ENCODE measurements around the gene ITGA1. TPM values are rescaled to one million over a fixed set of nuclear protein-coding genes. Genes with fewer than 3 reads are reported as not detected.

ITGA1 gene
- total and polyA plus RNA-seq, 2 of the 8 experiments (the other 6 are each of a cell fraction or from before 2014, with no cell fraction given): 2.3 to 9.0 TPM

DNA sequence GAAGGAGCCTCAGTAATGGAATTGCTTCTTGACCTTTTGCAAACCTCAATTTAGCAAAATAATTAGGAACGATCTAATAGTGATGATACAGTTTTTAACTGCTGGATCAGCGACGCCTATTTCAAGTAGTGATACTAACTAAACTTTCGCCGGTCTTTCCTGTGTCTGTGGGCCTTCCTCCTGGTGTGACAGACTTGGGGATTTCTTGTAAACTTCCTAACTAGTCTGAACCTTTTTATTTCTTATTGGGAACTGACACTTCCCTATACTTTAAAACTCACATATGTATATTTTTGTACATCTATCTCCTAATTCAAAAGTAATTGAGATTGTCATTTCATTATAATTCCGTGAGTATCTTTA is 15.2 kb downstream of the ITGA1 start:
- H2AFZ ChIP-seq (ENCODE audit: low read length): no peak overlapping the region
- peaks cover 3% of the 10 kb centered on the region for H3K79me1 ChIP-seq (ENCODE audit: low read depth, low read length)
- H2BK15ac ChIP-seq (ENCODE audit: low read length): no peak overlapping the region
- peaks cover 0 to 49% of the 10 kb centered on the region in 2 experiments; a peak in 3 of 4 replicates for H3K79me2 ChIP-seq (ENCODE audit: control insufficient read depth in 1 of 2, insufficient read depth in 2 of 2, low read length in 2 of 2)
- H3K4me3 ChIP-seq (ENCODE audit: extremely low read depth in 1 of 4, insufficient read depth in 2 of 4, low read depth in 3 of 4, low read length in 4 of 4): peak overlapping the region in 1 of 4 experiments; percentile 81; a peak in 2 of 8 replicates
- DNase-seq (ENCODE audit: low read depth in 1 of 2, low spot score in 2 of 2) (no peak), FAIRE-seq (no peak)
- H3K23ac ChIP-seq (ENCODE audit: insufficient read length): no peak overlapping the region
- no peak overlapping the region for H2BK120ac ChIP-seq (replicated peaks; ENCODE audit: low read depth, low read length)
- no peak overlapping the region for H3K14ac ChIP-seq (ENCODE audit: insufficient read length)
- H3K56ac ChIP-seq (replicated peaks; ENCODE audit: insufficient read length, low read depth, low read length): no peak overlapping the region
- H3K18ac ChIP-seq (ENCODE audit: extremely low read depth, low read length): no peak overlapping the region
- H3K27me3 ChIP-seq (replicated peaks in 1 of 4; ENCODE audit: control insufficient read depth in 3 of 4, extremely low read depth in 1 of 4, insufficient read depth in 3 of 4, low read length in 3 of 4): no peaks in the 10 kb centered on the region
- peak overlapping the region; percentile 21 to 89; a peak in 2 of 4 replicates for H3K4me2 ChIP-seq (ENCODE audit: insufficient read depth in 1 of 2, low read depth in 2 of 2, low read length in 2 of 2)
- H3K36me3 ChIP-seq (ENCODE audit: control insufficient read depth in 2 of 4, insufficient read depth in 4 of 4, low read length in 3 of 4): peaks cover 0 to 14% (median 3%) of the 10 kb centered on the region in 4 experiments; a peak in 2 of 8 replicates
- H2AK5ac ChIP-seq (ENCODE audit: low read depth, low read length): no peak overlapping the region
- H2BK5ac ChIP-seq (ENCODE audit: low read depth, low read length): no peak overlapping the region
- H3K9me3 ChIP-seq (ENCODE audit: insufficient read depth in 2 of 2, low read depth in 1 of 2, low read length in 1 of 2): no peaks in the 10 kb centered on the region
- peaks cover 6 to 8% of the 10 kb centered on the region in 2 experiments for H4K20me1 ChIP-seq (replicated peaks in 1 of 2; ENCODE audit: control insufficient read depth in 1 of 2, insufficient read depth in 2 of 2, low read length in 2 of 2)
- H4K5ac ChIP-seq (ENCODE audit: insufficient read length, low read depth, low read length): no peak overlapping the region
- no peak overlapping the region for H4K91ac ChIP-seq (replicated peaks; ENCODE audit: insufficient read length, low read length)
- H2BK12ac ChIP-seq (ENCODE audit: low read depth, low read length): no peak overlapping the region
- no peak overlapping the region for H2BK20ac ChIP-seq (ENCODE audit: low read length)
- H4K8ac ChIP-seq (ENCODE audit: extremely low read depth, insufficient read depth, low read length): no peak overlapping the region
- peaks cover 5 to 11% (median 9%) of the 10 kb centered on the region in 4 experiments; a peak in 5 of 7 replicates for H3K4me1 ChIP-seq (replicated peaks in 1 of 4; ENCODE audit: control insufficient read depth in 3 of 4, insufficient read depth in 4 of 4, low read length in 3 of 4)
- no peak overlapping the region for H3K4ac ChIP-seq (replicated peaks; ENCODE audit: insufficient read length, low read depth, low read length)
- WGBS, 2 experiments (ENCODE audit: extremely low coverage in 1 of 2, insufficient coverage in 1 of 2, insufficient read length in 1 of 2, insufficient replicate concordance in 2 of 2, low coverage in 1 of 2, low lambda C conversion rate in 2 of 2, missing lambda C conversion rate in 1 of 2): 85% methylated on average over 6 of the region's 6 CpGs; no CpG with 5 or more reads in 1 of the 2 experiments
- peaks cover 21% of the 10 kb centered on the region for H3K23me2 ChIP-seq (ENCODE audit: low read depth, low read length)
- H3K27ac ChIP-seq (ENCODE audit: low read depth, low read length): no peak overlapping the region
- CTCF ChIA-PET (ENCODE audit: partially characterized antibody): interaction anchor here (0.9 kb wide), 1 partner anchor 16 kb away, joined by 3 read pairs; the partner anchor contains the start of genes ITGA1 and PELO
- POLR2A ChIA-PET (ENCODE audit: partially characterized antibody): no interaction called here
- H3K9ac ChIP-seq (replicated peaks in 1 of 4; ENCODE audit: extremely low read depth in 1 of 4, low read depth in 3 of 4, low read length in 3 of 4): no peak overlapping the region
- no peak for TF ChIP-seq TAF7 (optimal IDR thresholded peaks at IDR 0.05; ENCODE audit: borderline replicate concordance, low read depth, low read length)
- no peak for TF ChIP-seq TCF12 (IDR thresholded peaks at IDR 0.05; ENCODE audit: low read depth, low read length)
- no peak for TF ChIP-seq CREB1 (IDR thresholded peaks at IDR 0.05)
- TF ChIP-seq, protein P1, sequence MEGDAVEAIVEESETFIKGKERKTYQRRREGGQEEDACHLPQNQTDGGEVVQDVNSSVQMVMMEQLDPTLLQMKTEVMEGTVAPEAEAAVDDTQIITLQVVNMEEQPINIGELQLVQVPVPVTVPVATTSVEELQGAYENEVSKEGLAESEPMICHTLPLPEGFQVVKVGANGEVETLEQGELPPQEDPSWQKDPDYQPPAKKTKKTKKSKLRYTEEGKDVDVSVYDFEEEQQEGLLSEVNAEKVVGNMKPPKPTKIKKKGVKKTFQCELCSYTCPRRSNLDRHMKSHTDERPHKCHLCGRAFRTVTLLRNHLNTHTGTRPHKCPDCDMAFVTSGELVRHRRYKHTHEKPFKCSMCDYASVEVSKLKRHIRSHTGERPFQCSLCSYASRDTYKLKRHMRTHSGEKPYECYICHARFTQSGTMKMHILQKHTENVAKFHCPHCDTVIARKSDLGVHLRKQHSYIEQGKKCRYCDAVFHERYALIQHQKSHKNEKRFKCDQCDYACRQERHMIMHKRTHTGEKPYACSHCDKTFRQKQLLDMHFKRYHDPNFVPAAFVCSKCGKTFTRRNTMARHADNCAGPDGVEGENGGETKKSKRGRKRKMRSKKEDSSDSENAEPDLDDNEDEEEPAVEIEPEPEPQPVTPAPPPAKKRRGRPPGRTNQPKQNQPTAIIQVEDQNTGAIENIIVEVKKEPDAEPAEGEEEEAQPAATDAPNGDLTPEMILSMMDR (IDR thresholded peaks at IDR 0.05; ENCODE audit: control extremely low read depth in 1 of 3, insufficient read depth in 1 of 3, low read depth in 1 of 3, low read length in 3 of 3): no peak
- TF ChIP-seq RXRA (IDR thresholded peaks at IDR 0.05; ENCODE audit: insufficient read depth, low read depth, low read length): no peak
- TF ChIP-seq KDM1A (IDR thresholded peaks at IDR 0.05; ENCODE audit: borderline replicate concordance, low read length): no peak
- TF ChIP-seq TAF1 (IDR thresholded peaks at IDR 0.05; ENCODE audit: low read depth, low read length): no peak
- TF ChIP-seq ZNF274 (IDR thresholded peaks at IDR 0.05; ENCODE audit: borderline replicate concordance, extremely low read depth, low read length): no peak
- no peak for TF ChIP-seq GTF2F1 (IDR thresholded peaks at IDR 0.05; ENCODE audit: borderline replicate concordance, low read depth, low read length)
- TF ChIP-seq POLR2AphosphoS5 (IDR thresholded peaks at IDR 0.05; ENCODE audit: low read depth, low read length): no peak
- no peak for TF ChIP-seq FOSL1 (IDR thresholded peaks at IDR 0.05; ENCODE audit: insufficient read depth, low read depth, low read length)
- no peak for TF ChIP-seq TEAD4 (IDR thresholded peaks at IDR 0.05; ENCODE audit: low read depth, low read length)
